PFSK-1 (cell line): ENCODE data around the gene ADPRM.

Experiments
- FOXP2 ChIP-seq: optimal IDR thresholded peaks from 2 replicates; pipeline ENCODE3; 2011; ENCODE audit warnings: borderline replicate concordance, control low read depth, inconsistent platforms; ENCODE audit not compliant: insufficient read depth; ENCODE audit errors: extremely low read length, extremely low read depth
- POLR2AphosphoS5 ChIP-seq: IDR thresholded peaks from 2 replicates; pipeline ENCODE4 v1.6.1; 2012; ENCODE audit warnings: low read depth, mild to moderate bottlenecking, control low read depth, low read length, moderate library complexity
- REST ChIP-seq, 2 experiments: IDR thresholded peaks; 2 replicates each; pipeline versions ENCODE4 v1.6.1 to v1.8.0; 2011 to 2012; ENCODE audit warnings: low read depth in 2 of 2, low read length in 2 of 2, control low read depth in 1 of 2, inconsistent platforms in 1 of 2, mild to moderate bottlenecking in 1 of 2, moderate library complexity in 1 of 2; ENCODE audit not compliant: insufficient read depth in 1 of 2
- SIN3A ChIP-seq: IDR thresholded peaks from 2 replicates; pipeline ENCODE4 v1.6.1; 2012; ENCODE audit warnings: mild to moderate bottlenecking, low read length, moderate library complexity, borderline replicate concordance; ENCODE audit not compliant: insufficient read depth
- TAF1 ChIP-seq: IDR thresholded peaks from 2 replicates; pipeline ENCODE4 v1.6.1; 2012; ENCODE audit warnings: low read length, control low read depth, borderline replicate concordance; ENCODE audit not compliant: insufficient read depth

The ADPRM gene

GRCh38 chr17:10673312-10673711 lies 24.1 kb upstream of the ADPRM start:
- TF ChIP-seq FOXP2 (no peak), POLR2AphosphoS5 (no peak), SIN3A (no peak), REST (IDR thresholded peaks at IDR 0.05; ENCODE audit: insufficient read depth in 1 of 2, low read depth in 2 of 2, low read length in 2 of 2) (no peak), TAF1 (no peak)

GRCh38 chr17:10674704-10675103 lies 22.7 kb upstream of the ADPRM start:
- TF ChIP-seq FOXP2 (no peak), POLR2AphosphoS5 (no peak), TAF1 (no peak), REST (IDR thresholded peaks at IDR 0.05; ENCODE audit: insufficient read depth in 1 of 2, low read depth in 2 of 2, low read length in 2 of 2) (no peak), SIN3A (no peak)

GRCh38 chr17:10681866-10682446 lies 15.4 kb upstream of the ADPRM start:
- TF ChIP-seq FOXP2, result no peak
- TF ChIP-seq REST (IDR thresholded peaks at IDR 0.05; ENCODE audit: insufficient read depth in 1 of 2, low read depth in 2 of 2, low read length in 2 of 2), result no peak
- TF ChIP-seq TAF1, result no peak
- TF ChIP-seq POLR2AphosphoS5, result no peak
- no peak for TF ChIP-seq SIN3A

- TF ChIP-seq POLR2AphosphoS5, result no peak
- no peak for TF ChIP-seq TAF1
- TF ChIP-seq FOXP2, result no peak
- TF ChIP-seq SIN3A, result no peak
- TF ChIP-seq REST (IDR thresholded peaks at IDR 0.05; ENCODE audit: insufficient read depth in 1 of 2, low read depth in 2 of 2, low read length in 2 of 2), result no peak
Measured at GRCh38 chr17:10683853-10684252, 13.5 kb upstream of the ADPRM start.

GRCh38 chr17:10687499-10687898 lies 9.9 kb upstream of the ADPRM start:
- TF ChIP-seq REST (IDR thresholded peaks at IDR 0.05; ENCODE audit: insufficient read depth in 1 of 2, low read depth in 2 of 2, low read length in 2 of 2), result no peak
- TF ChIP-seq TAF1, result no peak
- TF ChIP-seq FOXP2, result no peak
- TF ChIP-seq SIN3A, result no peak
- no peak for TF ChIP-seq POLR2AphosphoS5
